ENCODE measurements around the gene HIGD1A.

GRCh38 chr3:42827654-42828053 is 23.4 kb upstream of the HIGD1A start:
- TF ChIP-seq POLR2AphosphoS5 (IDR thresholded peaks at IDR 0.05; ENCODE audit: borderline replicate concordance, low read depth, low read length) (no peak), EZH2 (IDR thresholded peaks at IDR 0.05) (no peak), FOXP2 (optimal IDR thresholded peaks at IDR 0.05; ENCODE audit: control extremely low read depth, extremely low read length, insufficient read depth) (no peak)

All from SK-N-MC (cell line).